Calu3 (cell line): ENCODE measurements around the gene GALNT6. TPM values are rescaled to one million over a fixed set of nuclear protein-coding genes. Genes with fewer than 3 reads are reported as not detected.

Experiments used
- BruUV-seq: library from RNA; stranded (reverse); fragments of 400-500 nt; replicated peaks from 2 replicates; lab custom pipeline; 2021; lab: Mats Ljungman, UMichigan
- CTCF ChIA-PET: fragments of 300-600 bp; sonication (Branson Sonifier 250); formaldehyde crosslinking; loops from one replicate; lab custom pipeline; 2022; ENCODE audit warnings: antibody characterized with exemption; lab: Charles Lee
- DNase-seq: peaks from one replicate; pipeline ENCODE4 v3.0.0; 2022
- H3K27ac Mint-ChIP-seq: one replicate; pipeline ENCODE4 v1.8.0; 2022; ENCODE audit warnings: mixed read lengths; ENCODE audit not compliant: unreplicated experiment
- H3K27me3 Mint-ChIP-seq: one replicate; pipeline ENCODE4 v1.8.0; 2022; ENCODE audit warnings: mixed read lengths; ENCODE audit not compliant: unreplicated experiment
- H3K36me3 Mint-ChIP-seq: one replicate; pipeline ENCODE4 v1.8.0; 2022; ENCODE audit warnings: mild to moderate bottlenecking, moderate library complexity, mixed read lengths; ENCODE audit not compliant: insufficient read depth, unreplicated experiment
- H3K4me1 Mint-ChIP-seq: one replicate; pipeline ENCODE4 v1.8.0; 2022; ENCODE audit warnings: mild to moderate bottlenecking, low read depth, mixed read lengths; ENCODE audit not compliant: unreplicated experiment
- H3K4me3 Mint-ChIP-seq: one replicate; pipeline ENCODE4 v1.8.0; 2022; ENCODE audit warnings: mild to moderate bottlenecking, low read depth, moderate library complexity, mixed read lengths; ENCODE audit not compliant: unreplicated experiment
- H3K9me3 Mint-ChIP-seq: one replicate; pipeline ENCODE4 v1.8.0; 2022; ENCODE audit warnings: low read depth, mixed read lengths; ENCODE audit not compliant: unreplicated experiment
- CTCF ChIP-seq: fragments of 200-600 bp; IDR thresholded peaks from one replicate; pipeline ENCODE4 v1.8.0; 2022; ENCODE audit warnings: antibody characterized with exemption; ENCODE audit not compliant: unreplicated experiment
- intact Hi-C: fragments of 100-400 bp; cut with micrococcal nuclease; formaldehyde crosslinking; loops from one replicate; pipeline ENCODE4 v1.10.0; 2022; ENCODE audit not compliant: unreplicated experiment
- total RNA-seq: library from RNA; stranded (reverse); gene quantifications from 2 replicates; pipeline ENCODE4 v1.2.3, GENCODE V29; 2022

GALNT6 gene
- total RNA-seq, 1 experiment from 2014 or later = 45.3 TPM

DNA sequence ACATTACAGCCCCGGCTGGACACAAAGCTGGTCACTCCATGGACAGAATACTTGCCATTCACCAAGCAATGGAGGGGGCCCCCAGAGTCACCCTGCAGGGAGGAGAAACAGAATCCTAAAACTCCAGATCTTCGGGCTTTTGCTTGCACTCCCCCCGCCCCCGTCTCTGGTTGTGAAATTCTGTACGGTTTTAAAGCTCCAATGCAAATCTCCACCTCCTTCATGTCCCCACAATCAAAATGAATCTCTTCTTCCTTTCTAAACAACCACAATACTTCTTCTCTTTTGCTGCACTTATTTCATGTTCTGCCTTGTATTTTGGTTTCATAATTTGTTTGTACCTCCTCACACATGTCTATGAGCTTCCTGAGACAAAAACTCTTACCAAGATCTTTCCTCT, 61.5 kb downstream of the GALNT6 start:
- Mint-ChIP-seq H3K27me3 (no peaks in the 10 kb centered on the region), H3K27ac (no peak overlapping the region), H3K9me3 (no peaks in the 10 kb centered on the region), H3K4me3 (no peak overlapping the region), H3K4me1 (peaks cover 10% of the 10 kb centered on the region), H3K36me3 (no peaks in the 10 kb centered on the region)
- intact Hi-C loops = no loop called here
- CTCF ChIA-PET = no interaction called here
- DNase-seq = no peak
- no peak for TF ChIP-seq CTCF
- no TSS peak for BruUV-seq

- Mint-ChIP-seq H3K27ac (no peak overlapping the region), H3K4me3 (no peak overlapping the region), H3K4me1 (peaks cover 10% of the 10 kb centered on the region), H3K27me3 (no peaks in the 10 kb centered on the region), H3K9me3 (no peaks in the 10 kb centered on the region), H3K36me3 (no peaks in the 10 kb centered on the region)
- CTCF ChIA-PET = no interaction called here
- no peak for TF ChIP-seq CTCF
- intact Hi-C loops = no loop called here
- no TSS peak for BruUV-seq
- DNase-seq = no peak
These were observed 62.6 kb downstream of the GALNT6 start for GRCh38 chr12:51328587-51328986.

GRCh38 chr12:51326698-51327439, 64.3 kb downstream of the GALNT6 start:
- Mint-ChIP-seq H3K36me3 (no peaks in the 10 kb centered on the region), H3K4me3 (no peak overlapping the region), H3K27me3 (no peaks in the 10 kb centered on the region), H3K27ac (no peak overlapping the region), H3K4me1 (peaks cover 10% of the 10 kb centered on the region), H3K9me3 (no peaks in the 10 kb centered on the region)
- intact Hi-C loops = no loop called here
- BruUV-seq = no TSS peak
- no peak for DNase-seq
- no peak for TF ChIP-seq CTCF
- CTCF ChIA-PET = no interaction called here

DNA sequence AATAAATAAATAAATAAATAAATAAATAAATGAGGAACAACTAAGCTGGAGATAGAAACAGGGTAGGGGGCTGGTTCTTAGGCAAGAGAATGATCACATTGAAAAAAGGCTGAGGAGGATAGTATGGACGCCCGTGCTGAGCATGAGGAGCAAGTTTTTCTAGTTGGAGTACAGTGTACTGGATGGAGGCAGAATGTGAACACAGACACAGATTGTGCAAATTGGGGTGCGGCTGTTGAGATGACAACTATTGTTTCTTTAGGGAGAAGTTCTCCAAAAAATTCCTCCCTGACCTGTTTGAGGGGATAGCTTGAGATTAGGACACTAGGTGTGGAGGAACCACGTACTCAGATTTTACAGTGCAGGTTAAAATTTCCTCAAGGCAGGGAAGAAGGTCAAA, 66.3 kb downstream of the GALNT6 start:
- CTCF ChIA-PET = no interaction called here
- intact Hi-C loops = no loop called here
- no peak for DNase-seq

More for the DNA sequence above, 66.3 kb downstream of the GALNT6 start:
- H3K4me1 Mint-ChIP-seq = peaks cover 20% of the 10 kb centered on the region
- TF ChIP-seq CTCF = no peak
- H3K27me3 Mint-ChIP-seq = no peaks in the 10 kb centered on the region
- no peak overlapping the region for H3K4me3 Mint-ChIP-seq
- H3K27ac Mint-ChIP-seq = no peak overlapping the region
- no peaks in the 10 kb centered on the region for H3K9me3 Mint-ChIP-seq
- no peaks in the 10 kb centered on the region for H3K36me3 Mint-ChIP-seq
- no TSS peak for BruUV-seq
